Upper lobe of left lung (tissue), 6 donors: ENCODE data around the gene P4HA1. TPM values are rescaled to one million over a fixed set of nuclear protein-coding genes. Genes with fewer than 3 reads are reported as not detected.

Experiments
- ATAC-seq, 2 donors: fragments of 200-7000 bp; cut with Tn5 transposase; one replicate each; pipeline ENCODE4 v1.9.1; 2022; ENCODE audit warnings: mild to moderate bottlenecking in 2 of 2, moderate library complexity in 2 of 2; ENCODE audit not compliant: low FRiP score in 2 of 2
- DNase-seq, 2 donors: peaks; one replicate each; pipeline ENCODE4 v3.0.0-alpha.2; 2019 to 2020
- H3K27ac ChIP-seq, 4 donors: fragments of 200-600 bp; sonication (generic); one replicate each; pipeline ENCODE4 v1.5.1; 2016 to 2019
- H3K27me3 ChIP-seq, 4 donors: fragments of 200-600 bp; sonication (generic); one replicate each; pipeline ENCODE4 v1.5.1; 2017 to 2019
- H3K36me3 ChIP-seq, 4 donors: fragments of 200-600 bp; sonication (generic); one replicate each; pipeline ENCODE4 v1.5.1; 2016 to 2019
- H3K4me1 ChIP-seq, 4 donors: fragments of 200-600 bp; sonication (generic); one replicate each; pipeline ENCODE4 v1.5.1; 2018 to 2019
- H3K4me3 ChIP-seq, 4 donors: fragments of 200-600 bp; sonication (generic); one replicate each; pipeline ENCODE4 v1.5.1; 2017 to 2019; ENCODE audit warnings: mild to moderate bottlenecking in 2 of 4, moderate library complexity in 1 of 4
- H3K9me3 ChIP-seq, 4 donors: fragments of 200-600 bp; sonication (generic); one replicate each; pipeline ENCODE4 v1.5.1; 2018 to 2019
- EP300 ChIP-seq, 4 donors: sonication (generic); formaldehyde crosslinking; IDR thresholded peaks; one replicate each; pipeline ENCODE4 v1.5.1; 2017; ENCODE audit warnings: antibody characterized with exemption in 4 of 4, control low read depth in 2 of 4
- POLR2A ChIP-seq, 4 donors: fragments of 450-650 bp; IDR thresholded peaks; one replicate each; pipeline ENCODE4 v1.5.1; 2016 to 2017; ENCODE audit warnings: antibody characterized with exemption in 4 of 4, mild to moderate bottlenecking in 2 of 4
- POLR2AphosphoS5 ChIP-seq, 2 donors: sonication (generic); formaldehyde crosslinking; IDR thresholded peaks; one replicate each; pipeline ENCODE4 v1.5.1; 2017; ENCODE audit warnings: antibody characterized with exemption in 2 of 2
- WGBS, 2 donors: methylation state at CpG; one replicate each; pipeline ENCODE4 v1.1.5; 2017 to 2018; 5-methylcytosine and 5-hydroxymethylcytosine counted together
- small RNA-seq, 4 donors: library from RNA; depleted of rRNA; stranded (forward); fragments of <200 nt; gene quantifications; one replicate each; pipeline ENCODE3, GENCODE V24; 2016
- total RNA-seq, 6 donors: library from RNA; depleted of rRNA in 4 of 6; stranded (reverse); fragments of >200 nt in 4 of 6; gene quantifications; one replicate each; pipeline versions ENCODE4 v1.1.0 to v1.2.1, GENCODE V29; 2016 to 2021
- TF ChIP-seq, protein P1 (sequence below), 6 experiments: fragments of 450-650 bp in 4 of 6; fragments of 200-600 bp in 2 of 6; sonication (generic) in 2 of 6; IDR thresholded peaks; one replicate each; pipeline ENCODE4 v1.5.1; 2016 to 2019; ENCODE audit warnings: antibody characterized with exemption in 6 of 6
- donor health status: DM: no; HTN: no; CAD: no; lungs with moderate emphysema.
- donor health status: DM: no; HTN: yes; CAD: no; lungs with severe emphysema.

The P4HA1 gene
- total RNA-seq, 6 donors from 2014 or later = 13.4 to 50.0 (median 29.5) TPM

DNA sequence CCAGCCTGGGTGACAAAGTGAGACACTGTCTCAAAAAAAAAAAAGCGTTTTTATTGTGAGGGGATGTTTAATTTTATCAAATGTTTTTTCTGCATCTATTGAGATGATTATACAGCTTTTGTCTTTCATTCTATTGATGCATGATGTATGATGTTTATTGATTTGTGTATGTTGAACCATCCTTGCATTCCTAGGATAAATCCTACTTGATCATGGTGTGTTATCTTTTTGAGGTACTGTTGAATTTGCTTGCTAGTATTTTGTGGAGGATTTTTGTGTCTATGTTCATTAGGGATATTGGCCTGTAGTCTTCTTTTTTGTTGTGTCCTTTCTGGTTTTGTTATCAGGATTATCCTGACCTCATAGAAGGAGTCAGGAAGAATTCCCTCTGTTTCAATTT, 119.8 kb downstream of the P4HA1 start:
- H3K4me3 ChIP-seq = no peak overlapping the region
- no peaks in the 10 kb centered on the region for H3K4me1 ChIP-seq
- H3K36me3 ChIP-seq = no peaks in the 10 kb centered on the region
- TF ChIP-seq POLR2A (IDR thresholded peaks at IDR 0.05) = no peak
- TF ChIP-seq EP300 (IDR thresholded peaks at IDR 0.05) = no peak
- TF ChIP-seq, protein P1, sequence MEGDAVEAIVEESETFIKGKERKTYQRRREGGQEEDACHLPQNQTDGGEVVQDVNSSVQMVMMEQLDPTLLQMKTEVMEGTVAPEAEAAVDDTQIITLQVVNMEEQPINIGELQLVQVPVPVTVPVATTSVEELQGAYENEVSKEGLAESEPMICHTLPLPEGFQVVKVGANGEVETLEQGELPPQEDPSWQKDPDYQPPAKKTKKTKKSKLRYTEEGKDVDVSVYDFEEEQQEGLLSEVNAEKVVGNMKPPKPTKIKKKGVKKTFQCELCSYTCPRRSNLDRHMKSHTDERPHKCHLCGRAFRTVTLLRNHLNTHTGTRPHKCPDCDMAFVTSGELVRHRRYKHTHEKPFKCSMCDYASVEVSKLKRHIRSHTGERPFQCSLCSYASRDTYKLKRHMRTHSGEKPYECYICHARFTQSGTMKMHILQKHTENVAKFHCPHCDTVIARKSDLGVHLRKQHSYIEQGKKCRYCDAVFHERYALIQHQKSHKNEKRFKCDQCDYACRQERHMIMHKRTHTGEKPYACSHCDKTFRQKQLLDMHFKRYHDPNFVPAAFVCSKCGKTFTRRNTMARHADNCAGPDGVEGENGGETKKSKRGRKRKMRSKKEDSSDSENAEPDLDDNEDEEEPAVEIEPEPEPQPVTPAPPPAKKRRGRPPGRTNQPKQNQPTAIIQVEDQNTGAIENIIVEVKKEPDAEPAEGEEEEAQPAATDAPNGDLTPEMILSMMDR (IDR thresholded peaks at IDR 0.05) = no peak
- TF ChIP-seq POLR2AphosphoS5 (IDR thresholded peaks at IDR 0.05) = no peak
- ATAC-seq = no peak
- peaks cover 0 to 44% (median 30%) of the 10 kb centered on the region in 4 donors for H3K9me3 ChIP-seq
- WGBS, 2 donors = 91 to 100% methylated on average over 1 of the region's 1 CpG
- no peak overlapping the region for H3K27ac ChIP-seq
- no peak for DNase-seq
- H3K27me3 ChIP-seq = no peaks in the 10 kb centered on the region

Small RNA genes lying within 50 kb of the gene (small RNA-seq; reads per million reads assigned to genes)
- gene RF00019 = 0 reads per million in 4 donors
- 0.07 to 1.1 (median 0.80) reads per million in 4 donors for gene SNORA11F

Other genes with a start within 250 kb of the P4HA1 start
- gene OIT3, start 203.1 kb downstream of the P4HA1 start, total RNA-seq = under 1 TPM in 2 of 6 donors, not detected in 4; 0.15 to 0.20 TPM
- gene PLA2G12B, start 142.1 kb downstream of the P4HA1 start, total RNA-seq = 10 to 100 TPM in 1 of 6 donors, 1 to 10 TPM in 3, under 1 TPM in 2; 0.61 to 12.2 (median 3.2) TPM
- 1 to 10 TPM; 1.0 to 4.6 (median 2.7) TPM for gene NUDT13, start 13.6 kb upstream of the P4HA1 start, total RNA-seq
- gene ECD, start 71.1 kb upstream of the P4HA1 start, total RNA-seq = 10 to 100 TPM; 19.2 to 43.0 (median 24.8) TPM
- 10 to 100 TPM; 11.4 to 38.8 (median 18.7) TPM for gene FAM149B1, start 71.3 kb upstream of the P4HA1 start, total RNA-seq
- 10 to 100 TPM; 10.1 to 16.8 (median 12.0) TPM for gene DNAJC9, start 150.4 kb upstream of the P4HA1 start, total RNA-seq
- 10 to 100 TPM; 26.2 to 66.2 (median 36.4) TPM for gene MRPS16, start 155.8 kb upstream of the P4HA1 start, total RNA-seq